Left forelimb (tissue), 1 donor: ENCODE measurements around the gene SEZ6.

Source experiments
- DNase-seq: peaks from one replicate; pipeline ENCODE4 v3.0.0-alpha.2; 2018; ENCODE audit warnings: low spot score

SEZ6 gene

GRCh38 chr17:29034510-29034909 lies 28.7 kb upstream of the SEZ6 start:
- no peak for DNase-seq

- no peak for DNase-seq
These were observed 27.0 kb upstream of the SEZ6 start for GRCh38 chr17:29032857-29033197.

GRCh38 chr17:29032013-29032856 lies 26.4 kb upstream of the SEZ6 start:
- no peak for DNase-seq

GRCh38 chr17:29031488-29031887 lies 25.7 kb upstream of the SEZ6 start:
- no peak for DNase-seq

- DNase-seq = no peak
These were observed 18.6 kb upstream of the SEZ6 start for GRCh38 chr17:29024316-29024952.

GRCh38 chr17:29022074-29022473 lies 16.2 kb upstream of the SEZ6 start:
- DNase-seq = no peak

- DNase-seq = no peak
These were observed 15.4 kb upstream of the SEZ6 start for GRCh38 chr17:29021226-29021625.

- DNase-seq = no peak
These were observed 14.7 kb upstream of the SEZ6 start for GRCh38 chr17:29020576-29020975.

- DNase-seq = no peak
These were observed 13.8 kb upstream of the SEZ6 start for GRCh38 chr17:29019475-29020181.

GRCh38 chr17:29018788-29019474 lies 13.1 kb upstream of the SEZ6 start:
- no peak for DNase-seq

- no peak for DNase-seq
These were observed 10.7 kb upstream of the SEZ6 start for GRCh38 chr17:29016345-29017210.

- no peak for DNase-seq
These were observed 8.9 kb upstream of the SEZ6 start for GRCh38 chr17:29014716-29015115.

- no peak for DNase-seq
These were observed 6.7 kb upstream of the SEZ6 start for GRCh38 chr17:29012535-29012934.

- no peak for DNase-seq
These were observed 4.8 kb upstream of the SEZ6 start for GRCh38 chr17:29010586-29010985.

GRCh38 chr17:29010129-29010528 lies 4.3 kb upstream of the SEZ6 start:
- no peak for DNase-seq

GRCh38 chr17:29008591-29008990 lies 2.8 kb upstream of the SEZ6 start:
- DNase-seq = no peak

GRCh38 chr17:29007860-29008455 lies 2.1 kb upstream of the SEZ6 start:
- DNase-seq = no peak

GRCh38 chr17:29007456-29007855 lies 1.6 kb upstream of the SEZ6 start:
- DNase-seq = no peak

GRCh38 chr17:29004081-29004692 lies 1.6 kb downstream of the SEZ6 start:
- no peak for DNase-seq

- DNase-seq = no peak
These were observed 2.5 kb downstream of the SEZ6 start for GRCh38 chr17:29003289-29003688.

GRCh38 chr17:29002811-29003210 lies 3.0 kb downstream of the SEZ6 start:
- no peak for DNase-seq
